Right cardiac atrium (tissue), 5 donors: ENCODE results near the gene PCGF1. TPM values are rescaled to one million over a fixed set of nuclear protein-coding genes. Genes with fewer than 3 reads are reported as not detected.
A peak's percentile ranks its signal among the peaks of the same experiment; 100 is the strongest.

ENCODE experiments used
- ATAC-seq, 2 donors: fragments of 200-7000 bp; cut with Tn5 transposase; one replicate each; pipeline versions ENCODE4 v1.8.0 to v1.9.1; 2020; ENCODE audit warnings: moderate library complexity in 2 of 2, mild to moderate bottlenecking in 1 of 2
- DNase-seq, 3 donors: peaks; one replicate each; pipeline ENCODE4 v3.0.0-alpha.2; 2020
- H3K27ac ChIP-seq: one replicate; pipeline ENCODE4 v1.5.1; 2013; ENCODE audit warnings: mild to moderate bottlenecking, low read length, control low read depth, moderate library complexity
- H3K27me3 ChIP-seq: one replicate; pipeline ENCODE4 v1.6.1; 2013; ENCODE audit not compliant: control insufficient read depth, insufficient read depth
- H3K4me1 ChIP-seq: one replicate; pipeline ENCODE4 v1.6.1; 2013; ENCODE audit warnings: low read length; ENCODE audit not compliant: control insufficient read depth, insufficient read depth
- H3K4me3 ChIP-seq: one replicate; pipeline ENCODE4 v1.5.1; 2013; ENCODE audit warnings: low read length, control low read depth
- H3K9me3 ChIP-seq: one replicate; pipeline ENCODE4 v1.6.1; 2013; ENCODE audit warnings: low read length; ENCODE audit not compliant: control insufficient read depth
- WGBS: extraction: QIAGEN DNeasy Blood & Tissue Kit; methylation state at CpG from one replicate; pipeline ENCODE4 v1.1.7; 2013; 5-methylcytosine and 5-hydroxymethylcytosine counted together
- intact Hi-C, 4 donors: fragments of 100-400 bp; cut with DNase I; formaldehyde crosslinking; loops; one replicate each; pipeline versions ENCODE4 v1.11.0 to v1.14.0; 2022 to 2023
- polyA plus RNA-seq: library from polyadenylated mRNA; stranded (reverse); fragments of 200-250 nt; gene quantifications from one replicate; pipeline ENCODE4 v1.2.3, GENCODE V29; 2013
- total RNA-seq, 4 donors: library from RNA; stranded (reverse); fragmentation: NEBNext Ultra II Directional; extraction: Animal tissue kit (Norgen Biotek cat#: 25700); gene quantifications; one replicate each; pipeline ENCODE4 v1.2.1, GENCODE V29; 2021
- donor health status: healthy with polysubstance abuse.
- donor health status: DM: no; HTN: yes; CAD: no.
- donor health status: DM: no; HTN: no; CAD: no.
- donor health status: DM: no; HTN: yes; CAD: no; lungs with severe emphysema.
- donor health status: DM: yes; HTN: yes; CAD: no.

The PCGF1 gene
- total and polyA plus RNA-seq, 5 donors = 20.5 to 38.7 (median 22.4) TPM

- DNase-seq = no peak
- H3K27ac ChIP-seq = peak overlapping the region; percentile 64
- WGBS = 29% methylated on average over 45 of the region's 45 CpGs
- ATAC-seq = no peak
- intact Hi-C loops = no loop called here
- peak overlapping the region; percentile 38 for H3K4me3 ChIP-seq
- peaks cover 11% of the 10 kb centered on the region for H3K4me1 ChIP-seq
- no peaks in the 10 kb centered on the region for H3K27me3 ChIP-seq
- no peaks in the 10 kb centered on the region for H3K9me3 ChIP-seq
These were observed 3.7 kb downstream of the PCGF1 start for GRCh38 chr2:74503506-74504475.

- WGBS = 1% methylated on average over 67 of the region's 67 CpGs
- Histone ChIP-seq H3K4me3 (peak overlapping the region; percentile 38), H3K27ac (peak overlapping the region; percentile 64), H3K4me1 (peaks cover 15% of the 10 kb centered on the region), H3K9me3 (no peaks in the 10 kb centered on the region), H3K27me3 (no peaks in the 10 kb centered on the region)
- ATAC-seq (peak; percentile 78 to 83), DNase-seq (peak; percentile 91 to 95 (median 94))
- intact Hi-C loops = no loop called here
These were observed 4.6 kb downstream of the PCGF1 start for GRCh38 chr2:74502720-74503505.

GRCh38 chr2:74502147-74502719 lies 5.3 kb downstream of the PCGF1 start:
- H3K9me3 ChIP-seq = no peaks in the 10 kb centered on the region
- H3K27ac ChIP-seq = no peak overlapping the region
- 16% methylated on average over 32 of the region's 32 CpGs for WGBS
- H3K4me1 ChIP-seq = peaks cover 18% of the 10 kb centered on the region
- ATAC-seq = peak in 1 of 2 donors; percentile 6
- no peaks in the 10 kb centered on the region for H3K27me3 ChIP-seq
- peak overlapping the region; percentile 38 for H3K4me3 ChIP-seq
- no peak for DNase-seq
- intact Hi-C loops = no loop called here

GRCh38 chr2:74501335-74502071 lies 6.0 kb downstream of the PCGF1 start:
- Histone ChIP-seq H3K27me3 (no peaks in the 10 kb centered on the region), H3K9me3 (no peaks in the 10 kb centered on the region), H3K4me3 (no peak overlapping the region), H3K4me1 (peaks cover 15% of the 10 kb centered on the region), H3K27ac (no peak overlapping the region)
- no peak for ATAC-seq
- intact Hi-C loops = no loop called here
- WGBS = 77% methylated on average over 18 of the region's 18 CpGs
- no peak for DNase-seq

- ATAC-seq (no peak), DNase-seq (no peak)
- intact Hi-C loops = no loop called here
- no peak overlapping the region for H3K27ac ChIP-seq
- H3K4me1 ChIP-seq = peaks cover 10% of the 10 kb centered on the region
- no peaks in the 10 kb centered on the region for H3K9me3 ChIP-seq
- no peak overlapping the region for H3K4me3 ChIP-seq
- no peaks in the 10 kb centered on the region for H3K27me3 ChIP-seq
These were observed 6.9 kb downstream of the PCGF1 start for GRCh38 chr2:74500578-74500946.

- 45% methylated on average over 15 of the region's 15 CpGs for WGBS
- Histone ChIP-seq H3K27me3 (no peaks in the 10 kb centered on the region), H3K27ac (no peak overlapping the region), H3K9me3 (no peaks in the 10 kb centered on the region), H3K4me3 (no peak overlapping the region), H3K4me1 (peaks cover 10% of the 10 kb centered on the region)
- DNase-seq (no peak), ATAC-seq (no peak)
- intact Hi-C loops = no loop called here
These were observed 7.4 kb downstream of the PCGF1 start for GRCh38 chr2:74499940-74500577.

- Histone ChIP-seq H3K9me3 (no peaks in the 10 kb centered on the region), H3K4me3 (peak within 1 kb of the TSS; percentile 29), H3K27me3 (no peaks in the 10 kb centered on the region), H3K27ac (no peak within 1 kb of the TSS), H3K4me1 (peaks cover 10% of the 10 kb centered on the region)
- ATAC-seq = no peak
- DNase-seq = no peak
- intact Hi-C loops = no loop called here
- WGBS = 2% methylated on average over 65 of the region's 65 CpGs
These were observed 8.1 kb downstream of the PCGF1 start, which contains the start of gene LBX2 for GRCh38 chr2:74499267-74499939. TSS of gene LBX2 (minus strand) at chr2:74499603. CDS start at chr2:74499537, 66 bp downstream.

- peaks cover 10% of the 10 kb centered on the region for H3K4me1 ChIP-seq
- WGBS = 1% methylated on average over 41 of the region's 41 CpGs
- ATAC-seq (no peak), DNase-seq (no peak)
- H3K9me3 ChIP-seq = no peaks in the 10 kb centered on the region
- H3K27me3 ChIP-seq = no peaks in the 10 kb centered on the region
- no peak overlapping the region for H3K27ac ChIP-seq
- intact Hi-C loops = no loop called here
- H3K4me3 ChIP-seq = peak overlapping the region; percentile 29
These were observed 8.8 kb downstream of the PCGF1 start for GRCh38 chr2:74498500-74499266.

- peak; percentile 6 to 8 for ATAC-seq
- H3K9me3 ChIP-seq = no peaks in the 10 kb centered on the region
- H3K4me1 ChIP-seq = peaks cover 10% of the 10 kb centered on the region
- 2% methylated on average over 61 of the region's 61 CpGs for WGBS
- H3K4me3 ChIP-seq = peak overlapping the region; percentile 26
- intact Hi-C loops = no loop called here
- no peaks in the 10 kb centered on the region for H3K27me3 ChIP-seq
- DNase-seq = peak in 2 of 3 donors; percentile 22 to 63
- no peak overlapping the region for H3K27ac ChIP-seq
These were observed 9.6 kb downstream of the PCGF1 start for GRCh38 chr2:74497777-74498499.
